ENCODE measurements around the gene RASAL2.
A peak's percentile ranks its signal among the peaks of the same experiment; 100 is the strongest.
"Not testable (repeated sequence)": the region's sequence is repeated elsewhere in the genome, so short reads cannot be mapped to it uniquely, and the experiment has no call there.

Gene RASAL2

DNA sequence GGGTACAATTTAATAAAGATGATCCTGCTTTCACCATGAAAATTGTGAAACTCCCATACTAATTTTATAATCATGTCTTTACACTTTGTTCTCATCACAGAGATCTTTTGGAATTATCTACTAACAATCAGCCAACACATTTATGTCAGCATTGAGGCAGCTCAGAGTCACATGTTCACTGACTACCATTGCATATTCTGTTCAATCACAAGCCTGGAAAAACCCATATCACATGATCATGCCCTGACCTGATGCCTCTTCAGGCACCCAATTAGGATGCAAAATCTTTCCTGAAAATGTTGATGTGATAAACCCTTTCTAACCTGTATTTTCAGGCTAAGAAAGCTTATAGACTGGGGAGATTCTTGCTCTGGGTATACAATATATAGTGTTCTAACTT, 21.6 kb upstream of the RASAL2 start:
- no peak for DNase-seq

DNA sequence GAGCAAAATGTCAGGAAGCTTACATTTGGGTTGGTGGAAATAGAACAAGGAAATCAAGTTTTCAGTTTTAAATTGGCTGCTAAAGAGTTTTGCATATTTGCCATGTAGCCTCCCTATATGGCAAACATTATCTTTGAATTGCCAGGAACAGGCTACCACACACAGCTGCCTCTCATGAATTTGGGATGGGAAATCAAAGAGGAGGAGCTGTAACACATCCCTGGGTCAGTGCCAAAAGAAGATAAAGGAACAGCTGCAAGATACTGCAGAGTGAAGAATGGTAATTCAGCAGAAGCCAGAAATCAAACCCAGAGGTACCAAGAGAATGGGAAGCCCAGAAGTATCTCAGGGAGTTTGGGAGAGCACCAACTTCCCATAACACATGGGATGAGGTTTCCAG, 18.6 kb upstream of the RASAL2 start:
- DNase-seq: no peak

DNA sequence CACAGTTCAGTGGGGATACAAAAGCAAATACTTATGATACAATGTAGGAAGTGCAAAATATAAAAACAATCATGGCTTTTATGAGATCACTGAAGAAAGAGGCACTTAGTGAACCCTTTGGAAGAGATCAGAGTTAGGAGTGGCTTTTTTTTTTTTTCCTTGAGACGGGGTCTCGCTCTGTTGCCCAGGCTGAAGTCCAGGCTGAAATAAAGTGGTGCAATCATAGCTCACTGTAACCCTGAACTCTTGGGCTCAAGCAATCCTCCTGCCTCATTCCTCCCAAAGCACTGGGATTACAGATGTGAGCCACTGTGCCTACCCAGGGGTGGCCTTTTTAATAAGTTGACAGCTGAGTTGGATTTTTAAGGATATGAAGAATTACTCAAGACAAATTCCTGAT, 17.3 kb upstream of the RASAL2 start:
- DNase-seq: no peak

DNA sequence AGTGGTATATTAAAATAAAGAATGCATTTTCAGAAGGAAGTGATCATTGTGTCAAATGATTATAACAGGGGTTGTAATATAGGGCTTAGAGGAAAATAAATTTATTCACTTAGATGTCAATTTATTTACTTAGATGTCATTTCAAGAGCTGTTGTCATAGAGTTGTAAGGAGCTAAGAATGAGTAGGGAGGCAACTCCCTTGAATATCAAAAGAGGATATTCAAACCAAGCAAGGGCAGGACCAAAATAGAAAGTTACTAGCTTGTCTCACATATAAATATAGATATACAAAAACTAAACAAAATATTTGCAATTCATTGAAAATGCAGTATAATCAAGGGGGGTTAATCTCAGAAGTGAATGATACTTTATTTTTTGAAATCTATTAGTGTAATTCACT, 16.0 kb upstream of the RASAL2 start:
- DNase-seq: no peak

DNA sequence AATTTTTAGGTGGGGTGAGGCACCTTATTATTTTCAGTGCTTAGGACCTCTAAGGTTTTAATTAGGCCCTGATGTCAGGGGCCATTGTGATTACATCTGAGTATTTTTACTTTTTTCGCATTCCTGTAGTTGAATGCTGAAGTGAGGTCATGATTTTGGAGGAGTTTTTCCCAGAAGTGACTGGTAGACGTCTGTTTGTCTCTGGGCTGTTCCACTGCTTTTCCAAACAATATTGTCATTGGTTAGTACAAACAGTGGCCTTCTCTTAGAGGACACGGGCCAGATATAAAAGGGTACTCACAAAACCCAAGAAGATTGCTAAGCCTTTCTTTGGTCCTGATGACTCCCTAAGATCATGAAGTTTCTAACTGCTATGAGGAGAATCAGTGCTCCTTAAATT, 7.6 kb upstream of the RASAL2 start:
- no peak for DNase-seq

DNA sequence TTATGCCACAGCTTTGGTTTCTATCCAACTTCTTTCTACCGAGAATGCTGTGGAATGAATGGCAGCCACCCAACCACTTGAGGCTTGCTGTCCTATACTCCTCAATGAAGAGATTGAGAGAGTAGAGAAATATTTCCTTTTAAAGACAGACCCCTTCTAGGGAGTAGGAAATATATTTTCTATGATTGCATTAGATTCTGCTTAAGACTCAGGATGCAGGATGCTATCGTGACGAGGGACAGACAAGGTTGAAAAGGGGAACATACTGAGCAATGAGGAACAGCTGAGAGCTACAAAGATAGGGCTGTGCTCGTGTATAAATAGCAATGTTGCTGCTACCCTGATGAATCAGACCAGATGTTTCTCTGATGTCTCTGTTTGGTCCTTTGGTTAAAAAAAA, 7.1 kb upstream of the RASAL2 start:
- no peak for DNase-seq

DNA sequence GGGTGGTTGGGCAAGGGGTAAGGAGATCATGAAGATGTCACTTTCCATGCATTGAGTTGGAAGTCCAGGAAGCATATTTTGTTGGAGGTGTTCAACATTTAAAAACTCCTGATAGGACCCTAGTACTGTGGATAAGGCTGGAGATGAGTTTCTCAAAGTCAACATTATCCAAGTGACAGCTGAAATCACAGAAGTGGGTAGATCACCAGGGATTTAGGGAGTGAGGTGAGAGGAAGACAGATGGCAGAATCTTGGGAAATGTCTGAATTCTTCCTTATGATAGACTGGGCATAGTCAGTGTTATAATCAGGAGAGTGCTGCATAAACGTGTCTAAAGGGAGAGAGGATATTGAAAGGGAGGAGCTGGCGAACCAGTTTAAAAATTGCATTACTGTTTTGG, 5.3 kb upstream of the RASAL2 start:
- no peak for DNase-seq

DNA sequence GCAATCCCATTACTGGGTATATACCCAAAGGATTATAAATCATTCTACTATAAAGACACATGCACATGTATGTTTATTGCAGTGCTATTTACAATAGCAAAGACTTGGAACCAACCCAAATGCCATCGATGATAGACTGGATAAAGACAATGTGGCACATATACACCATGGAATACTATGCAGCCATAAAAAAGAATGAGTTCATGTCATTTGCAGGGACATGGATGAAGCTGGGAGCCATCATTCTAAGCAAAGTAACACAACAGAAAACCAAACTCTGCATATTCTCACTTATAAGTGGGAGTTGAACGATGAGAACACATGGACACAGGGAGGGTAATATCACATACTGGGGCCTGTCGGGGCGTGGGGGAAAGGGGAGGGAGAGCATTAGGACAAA, 2.5 kb upstream of the RASAL2 start:
- not testable (repeated sequence) for DNase-seq

DNA sequence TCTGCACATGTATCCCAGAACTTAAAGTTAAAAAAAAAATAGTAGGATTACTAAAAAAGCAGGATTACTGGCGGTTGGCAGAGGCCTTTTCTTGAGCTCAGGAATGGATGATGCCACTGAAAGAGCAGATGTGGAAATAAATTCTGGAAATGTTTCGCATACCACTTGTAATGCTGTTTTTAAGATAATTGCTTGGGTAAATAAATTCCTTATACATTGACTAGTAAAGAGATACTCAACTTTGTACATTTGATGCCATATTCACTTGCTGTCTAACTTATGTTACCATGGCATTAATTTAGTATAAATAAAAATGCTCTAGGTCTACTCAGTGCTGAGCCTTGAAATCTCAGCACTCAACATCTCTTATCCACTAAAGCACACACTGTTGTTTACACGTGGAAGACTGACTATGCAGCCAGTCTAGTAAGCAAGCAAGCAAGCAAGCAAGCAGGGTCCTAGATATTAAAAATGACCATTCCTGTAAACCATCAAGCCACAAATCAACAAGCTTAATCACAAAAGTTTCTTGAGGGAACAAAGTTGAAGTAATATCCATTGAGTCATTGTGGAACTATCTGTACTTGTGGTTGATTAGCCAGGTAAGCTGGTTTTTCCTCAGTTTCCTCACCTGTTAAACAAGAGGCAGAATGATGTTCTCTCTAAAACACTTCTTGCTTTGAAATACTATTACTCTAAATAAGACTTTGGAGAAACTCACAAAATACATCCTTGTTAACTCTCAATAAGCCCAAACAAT, 1.7 kb upstream of the RASAL2 start:
- DNase-seq: no peak

DNA sequence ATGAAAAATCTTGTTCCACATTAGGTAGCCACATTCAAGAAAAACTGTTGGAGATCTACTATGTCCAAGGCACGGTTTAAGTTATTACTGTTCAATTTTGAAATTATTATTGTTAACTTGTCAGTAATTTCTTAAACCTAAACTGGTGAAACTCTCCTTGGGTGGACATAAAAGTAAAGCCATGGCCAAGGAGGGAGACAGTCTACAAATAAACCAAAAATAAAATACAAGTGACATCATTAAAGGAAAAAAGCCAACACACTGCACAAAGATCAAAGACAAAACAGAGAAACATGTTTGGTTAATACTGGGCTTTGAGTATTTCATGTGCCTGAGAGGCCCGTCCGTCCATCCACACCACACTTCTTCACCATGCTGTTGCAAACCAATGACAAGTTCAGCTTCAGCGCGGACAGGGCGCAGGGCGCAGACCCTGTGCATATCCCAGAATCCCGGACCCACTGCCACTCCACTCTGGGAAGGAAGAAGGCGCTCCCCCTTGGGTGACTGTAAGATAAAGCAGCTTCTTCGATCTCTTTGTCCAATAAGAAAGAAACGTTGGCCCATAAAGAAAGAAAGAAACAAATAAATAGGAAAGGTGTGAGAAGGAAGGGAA, 918 bp upstream of the RASAL2 start:
- no peak for DNase-seq

DNA sequence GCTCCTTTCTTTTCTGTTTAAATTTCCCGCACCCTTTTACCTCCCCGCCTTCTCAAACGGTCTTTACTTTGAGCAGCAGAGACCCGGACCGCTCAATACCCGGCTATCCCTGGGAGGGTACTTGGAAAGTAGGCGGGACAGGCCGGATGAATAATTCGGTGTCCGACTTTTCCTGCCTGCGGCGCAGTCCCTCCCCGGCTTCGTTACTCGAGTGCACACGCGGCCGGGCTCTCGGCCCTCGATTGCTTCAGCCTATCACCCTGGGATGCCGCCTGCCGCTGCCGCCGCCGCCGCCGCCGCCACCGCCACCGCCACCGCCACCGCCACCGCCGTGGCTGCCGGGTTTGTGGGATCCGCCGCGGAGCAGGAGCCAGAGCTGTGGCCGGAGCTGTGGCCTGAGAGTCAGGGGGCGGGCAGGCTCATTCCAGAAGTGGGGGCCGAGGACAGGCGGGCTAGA, 382 bp upstream of the RASAL2 start:
- DNase-seq: peak; percentile 91

DNA sequence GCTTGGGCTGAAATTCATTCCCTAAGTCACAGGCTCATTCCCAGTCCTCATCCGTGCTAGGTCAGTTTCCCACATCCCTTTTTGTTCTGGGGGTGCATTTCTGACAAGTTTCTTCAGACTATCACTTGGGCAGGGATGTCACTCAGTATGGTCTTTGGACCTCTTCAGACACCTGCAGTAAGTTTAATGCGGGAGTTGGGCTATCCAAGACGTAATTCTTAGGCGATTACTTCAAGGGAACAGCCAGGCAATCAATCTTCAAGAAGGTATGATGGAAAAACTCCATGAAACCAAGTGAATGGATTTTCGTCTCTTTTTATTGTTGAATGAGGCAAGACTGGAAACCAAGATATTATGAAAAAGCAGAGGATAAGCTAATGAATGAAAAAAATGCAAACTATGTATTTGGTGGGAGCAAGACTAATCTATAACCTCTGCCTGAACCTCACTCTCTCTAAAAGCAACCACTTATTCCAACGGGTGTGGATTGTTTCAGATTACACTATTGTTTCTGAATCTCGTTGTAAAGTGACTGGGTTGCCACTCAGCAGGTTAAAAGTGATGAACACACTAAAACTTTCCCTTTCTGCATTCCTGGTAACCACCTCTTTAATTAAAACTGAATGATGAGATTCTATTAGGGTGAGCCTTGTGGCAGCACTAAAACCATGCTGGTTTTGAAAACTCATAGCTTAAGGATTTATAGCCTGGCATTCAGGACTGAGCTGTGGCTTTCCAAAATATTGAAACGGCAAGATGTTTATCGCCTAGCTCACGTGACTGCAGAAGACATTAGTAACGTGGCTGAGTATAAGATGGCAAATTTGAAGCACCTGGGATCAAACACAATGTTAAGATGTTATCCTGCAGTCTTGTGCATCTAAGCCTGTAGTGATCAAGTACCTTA, 1.1 kb downstream of the RASAL2 start:
- DNase-seq: no peak

DNA sequence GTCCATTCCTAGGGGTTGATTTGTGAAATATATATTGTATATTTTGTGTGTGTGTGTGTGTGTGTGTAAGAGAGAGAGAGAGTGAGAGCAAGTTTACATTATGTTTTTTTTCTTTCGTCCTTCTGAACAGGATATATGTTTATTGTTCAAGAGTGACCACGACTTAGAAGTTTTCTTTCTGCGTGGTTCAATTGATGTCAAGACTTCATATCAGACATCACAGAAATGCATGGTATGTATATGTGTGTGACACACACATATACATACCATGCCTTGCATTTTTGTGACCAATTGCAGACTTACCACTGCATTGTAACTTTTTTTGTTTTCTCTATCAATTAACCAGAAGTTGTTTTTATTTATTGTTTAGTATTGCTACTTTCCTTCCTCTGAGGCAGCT, 2.5 kb downstream of the RASAL2 start:
- no peak for DNase-seq

DNA sequence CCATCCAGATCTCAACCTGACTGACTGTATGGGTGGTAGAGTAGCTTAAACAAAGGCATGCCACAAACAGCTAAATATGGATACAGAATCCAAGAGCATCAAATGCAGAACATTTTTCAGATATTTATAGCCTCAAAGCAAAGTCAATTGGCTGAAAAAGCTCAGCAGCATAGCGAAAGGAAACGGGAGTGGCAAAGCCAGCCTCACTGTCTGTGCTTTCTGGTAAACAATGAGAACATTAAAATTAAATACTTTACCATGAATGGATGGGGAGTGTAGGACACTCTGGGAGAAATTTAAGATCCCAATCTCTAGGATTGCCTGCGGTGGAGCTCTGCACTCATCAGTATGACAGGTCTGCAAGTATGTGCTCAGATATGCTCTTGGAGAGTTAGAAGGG, 4.4 kb downstream of the RASAL2 start:
- no peak for DNase-seq

DNA sequence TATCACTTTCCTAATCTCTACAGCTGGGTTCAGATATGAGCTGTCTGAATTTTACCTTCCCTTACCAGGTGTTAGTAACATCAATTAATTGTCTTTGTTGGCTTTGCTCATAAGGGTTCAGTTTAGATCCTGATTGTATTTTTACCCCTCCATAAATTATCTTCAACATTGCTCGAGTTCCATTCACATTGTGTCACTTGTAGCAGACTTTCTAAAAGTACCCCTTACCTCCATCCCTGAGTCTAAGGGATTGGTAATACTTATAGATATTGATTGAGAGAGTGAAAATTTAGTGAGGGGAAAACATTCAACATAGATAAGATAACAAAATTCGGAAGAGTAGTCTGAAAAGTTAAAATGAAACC, 7.3 kb downstream of the RASAL2 start:
- DNase-seq: no peak

DNA sequence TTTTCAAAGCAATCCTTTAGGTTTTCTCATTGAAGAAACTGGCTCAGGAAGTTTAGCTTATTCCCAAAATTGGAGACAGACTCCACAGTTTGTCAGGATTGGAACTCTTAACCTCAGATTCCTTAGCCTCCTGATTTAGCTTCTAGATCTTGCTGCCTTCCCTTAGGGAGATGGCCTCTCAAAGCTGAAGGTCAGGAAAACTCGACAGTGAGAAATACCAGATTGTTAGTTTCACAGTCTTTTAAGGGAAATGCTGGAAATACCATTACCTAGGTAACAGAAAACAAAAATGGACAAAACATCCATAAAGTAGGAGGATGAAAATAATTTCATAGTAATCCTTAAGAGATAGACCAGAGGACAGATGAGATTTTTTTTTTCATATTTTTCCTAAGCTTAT, 7.8 kb downstream of the RASAL2 start:
- DNase-seq: no peak

DNA sequence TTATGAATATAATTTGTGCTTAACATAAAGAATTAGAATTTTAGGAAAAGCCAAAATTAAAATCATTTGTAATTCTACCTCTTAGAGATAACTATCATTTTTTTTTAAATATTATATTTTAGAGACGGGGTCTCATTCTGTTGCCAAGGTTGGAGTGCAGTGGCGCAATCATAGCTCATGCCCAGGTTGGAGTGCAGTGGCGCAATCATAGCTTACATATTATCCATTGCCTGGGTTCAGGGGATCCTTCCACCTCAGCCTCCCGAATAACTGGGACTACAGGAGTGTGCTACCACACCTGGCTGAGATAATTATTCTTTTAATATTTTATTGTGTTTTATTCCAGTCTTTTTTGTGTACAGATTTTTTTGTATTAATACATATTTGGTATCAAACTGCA, 8.3 kb downstream of the RASAL2 start:
- no peak for DNase-seq

DNA sequence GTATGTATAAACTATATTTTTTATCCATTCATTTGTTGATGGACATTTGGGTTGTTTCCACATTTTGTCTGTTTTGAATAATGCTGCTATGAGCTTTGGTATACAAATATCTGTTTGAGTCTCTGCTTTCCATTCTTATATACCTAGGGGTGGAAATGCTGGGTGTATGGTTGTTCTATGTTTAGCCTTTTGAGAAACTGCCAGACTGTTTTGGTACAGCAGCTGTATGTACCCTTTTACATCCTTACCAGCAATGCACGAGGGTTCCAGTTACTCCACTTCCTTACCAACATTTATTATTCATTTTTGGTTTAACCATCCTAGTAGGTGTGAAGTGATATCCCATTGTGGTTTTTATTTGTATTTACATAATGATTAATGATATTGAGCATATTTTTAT, 13.9 kb downstream of the RASAL2 start:
- no peak for DNase-seq

DNA sequence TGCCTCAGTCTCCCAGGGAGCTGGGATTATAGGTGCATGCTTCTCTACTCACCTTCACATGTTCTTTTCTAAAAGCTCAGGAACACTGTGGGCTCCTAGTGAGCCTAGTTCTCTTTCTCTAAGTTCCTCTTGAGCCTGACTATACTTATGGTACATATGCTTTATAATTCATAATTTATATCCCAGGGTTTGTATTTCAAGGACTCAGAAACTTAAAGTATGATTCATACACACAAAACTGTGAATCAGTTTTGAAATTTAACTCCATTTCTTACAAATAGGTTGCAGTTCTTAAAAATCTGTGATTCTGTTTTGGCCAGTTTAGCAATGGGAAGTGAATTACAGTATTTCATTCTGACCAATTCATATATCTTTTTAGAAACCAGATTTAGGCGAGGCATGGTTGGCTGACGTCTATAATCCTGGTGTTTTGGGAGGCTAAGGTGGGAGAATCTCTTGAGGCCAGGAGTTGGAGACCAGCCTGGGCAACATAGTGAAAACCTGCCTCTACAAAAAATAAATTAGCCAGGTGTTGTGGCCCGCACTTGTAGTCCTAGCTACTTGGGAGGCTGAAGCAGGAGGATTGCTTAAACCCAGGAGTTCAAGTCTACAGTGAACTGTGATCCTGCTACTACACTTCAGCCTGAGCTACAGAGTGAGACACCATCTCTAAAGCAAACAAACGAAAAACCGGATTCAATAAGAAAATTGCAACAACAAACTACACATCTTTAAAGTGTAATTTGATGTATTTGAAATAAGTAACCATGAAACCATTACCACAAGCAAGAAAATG, 15.6 kb downstream of the RASAL2 start:
- no peak for DNase-seq

DNA sequence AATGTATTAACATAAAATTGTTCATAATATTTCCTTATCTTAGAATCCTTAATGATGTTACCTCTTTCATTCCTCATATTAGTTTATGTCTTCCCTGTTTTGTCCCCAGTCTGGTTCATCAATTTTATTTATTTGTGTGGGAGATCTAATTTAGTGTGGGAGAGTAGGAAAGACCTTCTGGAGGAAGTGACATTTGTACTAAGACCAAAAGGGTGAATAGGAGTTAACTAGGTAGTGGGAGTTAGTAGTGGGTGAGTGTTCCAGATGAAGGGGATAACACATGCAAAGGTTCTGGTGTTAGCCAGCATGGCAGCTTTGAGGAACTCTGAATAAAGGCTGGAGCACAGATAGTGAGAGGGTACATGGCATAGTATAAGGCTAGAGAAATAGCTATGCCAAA, 21.4 kb downstream of the RASAL2 start:
- no peak for DNase-seq

DNA sequence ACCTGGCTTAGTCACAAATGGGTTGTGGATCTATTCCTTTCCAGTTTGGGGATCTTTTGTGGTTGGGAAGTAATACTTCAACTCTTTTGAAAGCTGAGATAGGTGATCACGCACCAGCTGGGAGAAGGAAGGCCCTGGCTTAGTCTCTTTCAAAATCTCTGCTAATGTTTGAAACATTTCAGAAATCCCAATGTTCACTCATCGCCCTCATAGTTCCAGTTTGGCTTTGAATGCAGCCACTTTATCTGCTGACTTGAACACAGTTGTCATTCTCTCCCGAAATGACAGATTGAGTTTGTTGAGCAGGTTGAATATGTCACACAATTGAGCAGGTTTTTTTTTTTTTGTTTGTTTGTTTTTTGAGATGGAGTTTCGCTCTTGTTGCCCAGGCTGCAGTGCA, 24.6 kb downstream of the RASAL2 start:
- DNase-seq: no peak

DNA sequence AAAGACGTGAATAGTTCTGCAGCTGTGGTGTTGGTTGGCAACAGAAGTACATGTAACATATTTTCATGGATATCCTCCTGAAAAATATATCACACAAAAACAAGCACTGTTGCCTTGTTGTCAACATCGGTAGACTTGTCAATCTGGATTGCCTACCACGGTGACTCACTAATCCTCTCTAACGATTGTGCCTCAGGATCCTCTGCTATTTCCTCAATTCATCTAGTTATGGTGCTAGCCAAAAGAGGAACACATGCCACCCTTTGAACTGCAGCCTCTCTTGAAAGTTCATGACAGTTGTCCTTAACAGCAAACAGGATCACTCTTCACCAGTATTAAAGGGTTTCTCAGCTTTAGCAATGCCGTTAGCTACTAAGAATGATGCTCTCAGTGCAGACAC, 25.7 kb downstream of the RASAL2 start:
- no peak for DNase-seq

DNA sequence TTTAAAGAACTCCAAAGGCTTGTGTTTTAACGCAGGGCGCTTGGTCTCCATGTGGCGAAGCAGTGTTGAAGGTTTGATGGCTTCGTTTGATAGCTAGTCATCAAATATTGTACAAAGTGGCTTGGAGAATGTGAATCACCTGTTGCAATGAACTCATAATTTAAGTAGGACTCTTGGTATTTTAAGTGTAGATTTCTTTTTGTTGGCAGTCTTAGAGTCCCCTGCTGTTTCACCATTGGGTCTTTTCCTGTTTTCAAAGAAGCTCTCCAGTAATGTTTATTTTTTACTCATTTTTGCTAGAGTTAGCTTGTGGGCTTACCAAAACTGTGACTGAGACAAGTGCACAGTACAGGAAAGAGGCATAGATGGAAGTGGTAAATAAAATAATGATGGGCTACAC, 26.2 kb downstream of the RASAL2 start:
- DNase-seq: no peak

Data from NCI-H2171 (cell line).